ENCODE data around the gene IFNG.

DNA sequence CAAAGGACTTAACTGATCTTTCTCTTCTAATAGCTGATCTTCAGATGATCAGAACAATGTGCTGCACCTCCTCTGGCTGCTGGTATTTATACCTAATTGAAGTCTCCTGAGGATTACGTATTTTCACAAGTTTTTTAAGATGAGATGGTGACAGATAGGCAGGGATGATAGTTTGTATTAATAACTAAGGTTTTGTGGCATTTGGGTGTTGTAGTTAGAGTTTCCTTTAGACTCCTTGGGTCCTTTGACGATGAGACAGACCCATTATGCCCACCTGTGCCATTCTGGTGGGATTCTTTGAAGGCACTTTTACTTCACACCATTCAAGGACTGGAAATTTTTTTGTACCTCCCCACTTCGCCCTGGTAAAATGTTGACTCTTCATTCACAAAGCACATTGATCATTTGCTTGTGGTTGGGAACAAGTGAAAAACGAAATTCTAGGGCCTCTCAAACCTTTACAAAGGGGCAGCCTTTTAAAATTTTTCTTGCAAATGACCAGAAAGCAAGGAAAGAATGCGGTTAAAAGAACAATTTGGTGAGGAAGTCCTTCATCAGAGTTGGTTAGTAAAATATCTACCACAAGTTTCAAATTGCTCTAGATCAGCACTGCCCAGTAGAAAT is at the start of gene IFNG:
- TF ChIP-seq CTCF (IDR thresholded peaks at IDR 0.05; ENCODE audit: insufficient read depth, low read length) = no peak
- no peak for TF ChIP-seq REST (IDR thresholded peaks at IDR 0.05; ENCODE audit: insufficient replicate concordance, low read depth)
